HEK293 (cell line): ENCODE measurements around the gene ZSWIM1.

Experiments used
- CTCF ChIA-PET: fragments of 350-600 bp; formaldehyde crosslinking; extraction: SDS; loops from one replicate; lab custom pipeline; 2021; ENCODE audit warnings: antibody characterized with exemption; lab: Yijun Ruan, JAX
- POLR2A ChIA-PET: fragments of 300-600 bp; formaldehyde crosslinking; extraction: SDS; loops from one replicate; lab custom pipeline; 2020; ENCODE audit warnings: antibody characterized with exemption, inconsistent platforms; lab: Yijun Ruan, JAX
- H3K27ac ChIP-seq: fragments of 200-500 bp; sonication (Bioruptor generic); 2 replicates; pipeline ENCODE4 v1.5.1; 2014; ENCODE audit warnings: low read depth, low read length, control low read depth, inconsistent platforms; ENCODE audit errors: extremely low read depth
- H3K36me3 ChIP-seq, 2 experiments: fragments of 200-500 bp in 1 of 2; sonication (Bioruptor generic) in 1 of 2; 1 replicate in 1 of 2; 2 replicates in 1 of 2; pipeline ENCODE4 v1.5.1; 2014 to 2017; ENCODE audit warnings: inconsistent platforms in 2 of 2, low read length in 2 of 2; ENCODE audit not compliant: control insufficient read depth in 2 of 2, insufficient read depth in 1 of 2
- H3K4me1 ChIP-seq: fragments of 200-500 bp; sonication (Bioruptor generic); 2 replicates; pipeline ENCODE4 v1.5.1; 2014; ENCODE audit warnings: mild to moderate bottlenecking, low read length, inconsistent platforms; ENCODE audit not compliant: control insufficient read depth, insufficient read depth
- H3K4me3 ChIP-seq: 2 replicates; pipeline ENCODE4 v1.5.1; 2011; ENCODE audit warnings: low read depth, mild to moderate bottlenecking, control low read depth, low read length, moderate library complexity
- H3K9me3 ChIP-seq: fragments of 200-500 bp; sonication (Bioruptor generic); 2 replicates; pipeline ENCODE4 v1.5.1; 2014; ENCODE audit warnings: low read depth, low read length, inconsistent platforms; ENCODE audit not compliant: control insufficient read depth, insufficient read depth
- ATF2 ChIP-seq: fragments of 450-650 bp; formaldehyde crosslinking; IDR thresholded peaks from 2 replicates; pipeline ENCODE4 v1.5.1; 2016; ENCODE audit warnings: missing biosample characterization, missing genetic modification characterization, low read depth
- CTCF ChIP-seq: fragments of 450-650 bp; formaldehyde crosslinking; IDR thresholded peaks from 2 replicates; pipeline ENCODE4 v1.5.1; 2016; ENCODE audit warnings: missing biosample characterization, missing genetic modification characterization
- KLF10 ChIP-seq: fragments of 450-650 bp; IDR thresholded peaks from 2 replicates; pipeline ENCODE4 v1.5.1; 2018; ENCODE audit warnings: missing biosample characterization, mild to moderate bottlenecking, missing genetic modification characterization
- PBX3 ChIP-seq: sonication (generic); formaldehyde crosslinking; IDR thresholded peaks from 2 replicates; pipeline ENCODE4 v1.8.1; 2022; ENCODE audit warnings: mild to moderate bottlenecking, moderate library complexity, missing genetic modification reagents
- PRDM1 ChIP-seq: fragments of 450-650 bp; formaldehyde crosslinking; IDR thresholded peaks from 2 replicates; pipeline ENCODE4; 2016; ENCODE audit warnings: missing biosample characterization, missing genetic modification characterization
- REST ChIP-seq: fragments of 450-650 bp; formaldehyde crosslinking; IDR thresholded peaks from 2 replicates; pipeline ENCODE4 v1.5.1; 2016; ENCODE audit warnings: missing biosample characterization, missing genetic modification characterization
- ZBTB49 ChIP-seq: fragments of 450-650 bp; formaldehyde crosslinking; IDR thresholded peaks from 2 replicates; pipeline ENCODE4 v1.5.1; 2016; ENCODE audit warnings: missing biosample characterization, missing genetic modification characterization, low read depth
- ZNF148 ChIP-seq: fragments of 450-650 bp; formaldehyde crosslinking; IDR thresholded peaks from 2 replicates; pipeline ENCODE4 v1.5.0; 2017; ENCODE audit warnings: missing biosample characterization, missing genetic modification characterization, borderline replicate concordance
- ZNF362 ChIP-seq: fragments of 450-650 bp; formaldehyde crosslinking; IDR thresholded peaks from 2 replicates; pipeline ENCODE4 v1.5.1; 2016; ENCODE audit warnings: missing biosample characterization, missing genetic modification characterization
- ZNF449 ChIP-seq: fragments of 450-650 bp; formaldehyde crosslinking; IDR thresholded peaks from 2 replicates; pipeline ENCODE4 v1.5.1; 2017; ENCODE audit warnings: missing biosample characterization, mild to moderate bottlenecking, missing genetic modification characterization, moderate library complexity
- ZNF549 ChIP-seq: fragments of 450-650 bp; IDR thresholded peaks from 2 replicates; pipeline ENCODE4 v1.5.1; 2018; ENCODE audit warnings: missing biosample characterization, missing genetic modification characterization, mild to moderate bottlenecking, inconsistent platforms, moderate library complexity
- ZNF560 ChIP-seq: fragments of 450-650 bp; formaldehyde crosslinking; IDR thresholded peaks from 2 replicates; pipeline ENCODE4 v1.5.1; 2017; ENCODE audit warnings: missing biosample characterization, missing genetic modification characterization, borderline replicate concordance
- ZNF747 ChIP-seq: fragments of 450-650 bp; formaldehyde crosslinking; IDR thresholded peaks from 2 replicates; pipeline ENCODE4 v1.5.1; 2016; ENCODE audit warnings: missing biosample characterization, missing genetic modification characterization
- ZNF768 ChIP-seq: fragments of 450-650 bp; formaldehyde crosslinking; IDR thresholded peaks from 2 replicates; pipeline ENCODE4 v1.5.1; 2018; ENCODE audit warnings: missing biosample characterization, mild to moderate bottlenecking, missing genetic modification characterization
- ZSCAN30 ChIP-seq: fragments of 450-650 bp; IDR thresholded peaks from 2 replicates; pipeline ENCODE4 v1.5.1; 2018; ENCODE audit warnings: missing biosample characterization, mild to moderate bottlenecking, missing genetic modification characterization, moderate library complexity

The ZSWIM1 gene

GRCh38 chr20:45896641-45897161 is 15.7 kb downstream of the ZSWIM1 start (continued):
- no peak for TF ChIP-seq ZBTB49 (tag by site-specific recombination)
- no peak for TF ChIP-seq ZNF768

- TF ChIP-seq ZNF747 (tag by site-specific recombination) (no peak), ZNF148 (tag by site-specific recombination) (no peak), ZNF449 (tag by site-specific recombination) (no peak), PRDM1 (tag by site-specific recombination) (no peak), REST (no peak)
- H3K27ac ChIP-seq = no peak overlapping the region
- no peak overlapping the region for H3K4me3 ChIP-seq
- H3K4me1 ChIP-seq = no peaks in the 10 kb centered on the region
- no peaks in the 10 kb centered on the region for H3K9me3 ChIP-seq
- H3K36me3 ChIP-seq = peaks cover 0 to 45% of the 10 kb centered on the region in 2 experiments; a peak in 2 of 3 replicates
- POLR2A ChIA-PET = interaction anchor here (2.1 kb wide), 1 partner anchor 8 kb away, joined by 8 read pairs; no protein-coding TSS in a partner anchor
- CTCF ChIA-PET = interaction anchor here (1.0 kb wide), 2 partner anchors 8 to 73 kb away, joined by 3 read pairs; no protein-coding TSS in a partner anchor
Observed at GRCh38 chr20:45897289-45897688, 16.3 kb downstream of the ZSWIM1 start.

- Histone ChIP-seq H3K9me3 (no peaks in the 10 kb centered on the region), H3K4me3 (no peak overlapping the region), H3K36me3 (peaks cover 0 to 43% of the 10 kb centered on the region in 2 experiments; a peak in 2 of 3 replicates), H3K27ac (no peak overlapping the region), H3K4me1 (no peaks in the 10 kb centered on the region)
- ChIA-PET POLR2A (interaction anchor here (2.1 kb wide), 1 partner anchor 8 kb away, joined by 8 read pairs; no protein-coding TSS in a partner anchor), CTCF (interaction anchor here (1.0 kb wide), 1 partner anchor 72 kb away, joined by 3 read pairs; no protein-coding TSS in a partner anchor)
- TF ChIP-seq CTCF (tag by site-specific recombination) (no peak), ZNF362 (tag by site-specific recombination) (no peak), ZSCAN30 (tag by site-specific recombination) (no peak), ZNF549 (no peak), PBX3 (CRISPR knock-in tag) (no peak), ATF2 (tag by site-specific recombination) (no peak), KLF10 (no peak), ZNF560 (tag by site-specific recombination) (no peak)
Observed at GRCh38 chr20:45897692-45898091, 16.7 kb downstream of the ZSWIM1 start.
